Stimulated activated CD4-positive, alpha-beta T cell treated with anti-CD3 and anti-CD28 coated beads, Interleukin-1b, Interleukin-23, amount 100 ng/mL, for 1 hour (primary cell): Measurements from ENCODE around the gene SLC35A1.
"Not testable (repeated sequence)": the region's sequence is repeated elsewhere in the genome, so short reads cannot be mapped to it uniquely, and the experiment has no call there.

ENCODE experiments used
- DNase-seq, 2 donors: peaks; one replicate each; pipeline ENCODE4 v3.0.0-alpha.2; 2020; ENCODE audit warnings: low read depth in 2 of 2

Gene SLC35A1

GRCh38 chr6:87472525-87473418 is at the start of gene SLC35A1:
TSS of gene SLC35A1 (plus strand) at chr6:87472974. CDS start at chr6:87473004, 30 bp downstream.
- DNase-seq: peak; percentile 62 to 78

GRCh38 chr6:87426789-87427188 is 46.0 kb upstream of the SLC35A1 start:
- no peak for DNase-seq

GRCh38 chr6:87430499-87430898 is 42.3 kb upstream of the SLC35A1 start:
- no peak for DNase-seq

- no peak for DNase-seq
Measured at GRCh38 chr6:87431263-87431662, 41.5 kb upstream of the SLC35A1 start.

- peak in 1 of 2 donors; percentile 5 for DNase-seq
Measured at GRCh38 chr6:87436435-87436834, 36.3 kb upstream of the SLC35A1 start.

- DNase-seq: no peak
Measured at GRCh38 chr6:87441711-87442110, 31.1 kb upstream of the SLC35A1 start.

- no peak for DNase-seq
Measured at GRCh38 chr6:87444362-87444761, 28.4 kb upstream of the SLC35A1 start.

- DNase-seq: no peak
Measured at GRCh38 chr6:87465051-87465450, 7.7 kb upstream of the SLC35A1 start.

- no peak for DNase-seq
Measured at GRCh38 chr6:87473419-87473903, 687 bp downstream of the SLC35A1 start.

GRCh38 chr6:87481931-87482330 is 9.2 kb downstream of the SLC35A1 start:
- no peak for DNase-seq

GRCh38 chr6:87482366-87482765 is 9.6 kb downstream of the SLC35A1 start:
- DNase-seq: no peak

GRCh38 chr6:87483929-87484328 is 11.2 kb downstream of the SLC35A1 start:
- no peak for DNase-seq

- no peak for DNase-seq
Measured at GRCh38 chr6:87484491-87484890, 11.7 kb downstream of the SLC35A1 start.

- DNase-seq: no peak
Measured at GRCh38 chr6:87487555-87487954, 14.8 kb downstream of the SLC35A1 start.

GRCh38 chr6:87489326-87489725 is 16.6 kb downstream of the SLC35A1 start:
- not testable (repeated sequence) for DNase-seq

GRCh38 chr6:87494761-87495422 is 22.1 kb downstream of the SLC35A1 start:
- no peak for DNase-seq

GRCh38 chr6:87498048-87498447 is 25.3 kb downstream of the SLC35A1 start:
- no peak for DNase-seq

GRCh38 chr6:87501809-87502572 is 29.2 kb downstream of the SLC35A1 start:
- no peak for DNase-seq

GRCh38 chr6:87504441-87504840 is 31.7 kb downstream of the SLC35A1 start:
- DNase-seq: no peak

- DNase-seq: no peak
Measured at GRCh38 chr6:87514831-87515230, 42.1 kb downstream of the SLC35A1 start.

GRCh38 chr6:87518453-87518852 is 45.7 kb downstream of the SLC35A1 start:
- no peak for DNase-seq

GRCh38 chr6:87522686-87523085 is 49.9 kb downstream of the SLC35A1 start:
- no peak for DNase-seq
